ENCODE results near the gene FAM174B.

DNA sequence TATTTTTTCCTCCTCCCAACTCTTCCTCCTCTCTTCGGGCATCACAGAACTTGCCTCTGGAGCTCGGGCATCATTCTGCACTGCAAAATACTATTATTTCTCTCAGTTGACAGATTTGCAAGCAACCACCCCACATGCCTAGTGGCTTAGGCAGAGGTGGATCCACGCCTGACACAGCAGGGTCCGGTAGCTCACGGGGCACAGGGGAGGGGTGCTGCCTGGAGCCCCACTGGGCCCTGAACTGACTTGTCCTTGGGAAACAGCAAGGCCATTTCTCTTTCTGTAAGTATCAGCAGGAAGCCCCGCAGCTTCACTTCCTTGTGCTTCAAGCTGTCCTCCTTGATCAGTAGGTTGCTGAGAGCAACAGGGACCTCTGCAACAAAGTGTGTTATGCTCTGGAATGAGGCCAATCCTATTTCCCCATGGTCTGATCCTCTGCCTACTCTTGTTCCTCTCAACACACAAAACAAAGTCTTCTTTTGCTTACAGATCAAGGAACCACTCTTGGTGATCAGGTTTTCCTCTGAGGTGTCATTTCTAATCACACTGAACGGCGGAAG is 69.1 kb downstream of the FAM174B start:
- TF ChIP-seq, protein P1, sequence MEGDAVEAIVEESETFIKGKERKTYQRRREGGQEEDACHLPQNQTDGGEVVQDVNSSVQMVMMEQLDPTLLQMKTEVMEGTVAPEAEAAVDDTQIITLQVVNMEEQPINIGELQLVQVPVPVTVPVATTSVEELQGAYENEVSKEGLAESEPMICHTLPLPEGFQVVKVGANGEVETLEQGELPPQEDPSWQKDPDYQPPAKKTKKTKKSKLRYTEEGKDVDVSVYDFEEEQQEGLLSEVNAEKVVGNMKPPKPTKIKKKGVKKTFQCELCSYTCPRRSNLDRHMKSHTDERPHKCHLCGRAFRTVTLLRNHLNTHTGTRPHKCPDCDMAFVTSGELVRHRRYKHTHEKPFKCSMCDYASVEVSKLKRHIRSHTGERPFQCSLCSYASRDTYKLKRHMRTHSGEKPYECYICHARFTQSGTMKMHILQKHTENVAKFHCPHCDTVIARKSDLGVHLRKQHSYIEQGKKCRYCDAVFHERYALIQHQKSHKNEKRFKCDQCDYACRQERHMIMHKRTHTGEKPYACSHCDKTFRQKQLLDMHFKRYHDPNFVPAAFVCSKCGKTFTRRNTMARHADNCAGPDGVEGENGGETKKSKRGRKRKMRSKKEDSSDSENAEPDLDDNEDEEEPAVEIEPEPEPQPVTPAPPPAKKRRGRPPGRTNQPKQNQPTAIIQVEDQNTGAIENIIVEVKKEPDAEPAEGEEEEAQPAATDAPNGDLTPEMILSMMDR (IDR thresholded peaks at IDR 0.05), result no peak
- TF ChIP-seq POLR2A (IDR thresholded peaks at IDR 0.05), result no peak

Data from adrenal gland (tissue), 5 donors.